ENCODE results near the gene BPIFA1.
A peak's percentile ranks its signal among the peaks of the same experiment; 100 is the strongest.

Gene BPIFA1

DNA sequence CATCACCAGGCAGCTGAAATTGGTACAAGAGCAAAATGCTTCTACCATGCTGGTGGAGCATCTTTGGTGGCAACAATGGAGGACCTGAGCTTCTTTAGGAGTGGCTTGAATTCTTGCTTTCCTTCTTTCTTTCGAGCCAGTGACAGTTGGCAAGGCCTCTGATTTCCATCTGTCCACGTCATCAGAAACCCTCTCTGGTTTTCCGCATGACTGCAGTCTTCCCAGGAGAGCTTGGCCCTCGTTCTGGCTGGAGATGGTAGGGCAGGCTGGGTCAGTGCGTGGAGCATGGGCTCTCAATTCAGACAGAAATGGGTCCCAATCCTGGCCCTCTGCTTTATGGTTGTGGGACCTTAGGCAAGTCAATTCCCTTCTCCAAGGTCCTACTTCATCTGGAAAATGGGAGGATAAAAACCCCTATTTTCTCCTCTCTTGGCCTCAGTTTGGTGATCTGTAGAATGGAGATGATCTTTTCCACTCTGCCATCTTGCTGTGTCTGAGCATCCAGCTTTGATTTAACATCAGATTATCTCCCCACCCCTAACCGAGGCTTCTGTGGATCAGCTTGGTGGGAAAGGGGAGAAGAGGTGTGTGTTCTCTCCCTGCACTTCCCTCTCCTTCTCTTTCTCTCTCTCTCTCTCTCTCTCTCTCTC, 43.6 kb downstream of the BPIFA1 start:
- DNase-seq: no peak

DNA sequence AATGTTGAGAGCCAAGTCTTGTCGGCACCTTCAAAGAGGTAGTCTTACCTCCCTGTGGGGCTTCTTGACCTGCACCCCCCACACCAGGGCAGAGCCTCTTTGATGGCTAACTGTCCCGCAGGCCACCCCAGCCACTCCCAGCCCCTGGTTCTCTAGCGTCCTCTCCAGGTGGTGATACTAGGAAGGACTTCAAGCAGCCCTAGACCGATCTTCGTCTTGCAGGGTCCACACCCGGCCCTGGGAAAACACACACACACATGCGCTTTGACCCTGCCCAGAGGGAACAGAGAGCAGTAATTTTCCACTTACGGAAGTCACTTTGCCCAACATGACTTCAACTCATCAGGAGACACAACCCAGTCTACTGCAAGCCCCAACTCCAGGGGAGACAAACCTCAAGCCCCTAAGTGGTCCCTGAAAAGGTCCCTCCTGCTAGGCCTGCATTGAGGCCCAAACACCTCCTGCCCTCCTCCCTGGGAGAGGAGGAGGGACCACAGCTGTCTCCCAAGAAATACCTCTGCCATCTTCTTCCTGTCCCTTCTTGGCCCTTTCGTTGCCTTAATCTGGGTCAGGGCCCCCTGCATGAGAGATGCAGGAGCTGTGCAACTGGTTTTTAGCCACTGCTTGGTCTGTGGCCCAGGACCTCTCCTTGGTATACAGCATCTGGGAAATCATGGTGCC, 44.3 kb downstream of the BPIFA1 start:
- no peak for DNase-seq

DNA sequence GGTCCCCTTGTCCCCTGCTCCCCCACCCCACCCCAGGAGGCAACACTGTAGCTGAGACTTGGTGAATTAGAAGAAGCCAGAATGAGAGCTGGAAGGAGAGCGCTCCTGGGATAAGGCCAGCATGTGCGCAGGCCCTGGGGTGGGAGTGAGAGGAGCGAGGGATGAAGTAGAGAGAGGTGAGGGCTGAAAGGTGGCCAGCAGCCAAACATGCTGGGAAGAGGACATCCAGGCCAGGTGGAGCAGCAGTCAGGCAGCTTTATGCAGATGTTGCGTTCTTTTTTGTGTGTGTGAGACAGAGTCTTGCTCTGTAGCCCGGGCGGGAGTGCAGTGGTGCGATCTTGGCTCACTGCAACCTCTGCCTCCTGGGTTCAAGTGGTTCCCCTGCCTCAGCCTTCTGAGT, 45.0 kb downstream of the BPIFA1 start:
- DNase-seq: no peak

DNA sequence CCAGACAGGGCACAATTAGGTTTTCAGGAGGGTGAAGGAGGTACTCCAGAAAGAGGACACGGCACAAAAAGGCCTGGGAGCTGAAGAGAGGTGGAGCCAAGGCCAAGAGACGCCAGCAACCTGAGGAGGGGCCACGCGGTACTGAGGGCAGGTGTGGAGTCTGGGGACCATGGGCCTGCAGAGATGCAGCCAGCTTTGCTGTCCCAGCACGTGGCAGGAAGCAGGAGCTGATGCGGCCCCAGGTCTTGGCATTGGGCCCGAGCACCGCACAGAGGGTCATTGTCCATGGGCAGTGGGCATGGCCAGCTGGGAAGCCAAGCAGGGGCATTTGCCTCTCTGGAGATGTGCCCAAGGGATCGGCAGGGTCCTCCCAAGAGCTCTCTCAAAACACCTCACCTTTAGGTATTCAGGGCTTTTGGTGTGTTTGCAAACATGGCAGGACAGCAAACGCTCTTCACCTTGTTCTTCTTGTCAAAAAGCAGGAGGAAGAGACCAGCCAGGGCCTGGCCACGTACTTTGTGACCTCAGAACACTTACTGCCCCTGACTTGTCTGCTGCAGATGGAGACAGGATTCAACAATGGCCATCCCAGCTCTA, 45.9 kb downstream of the BPIFA1 start:
- peak in 1 of 2 donors; percentile 28 for DNase-seq

DNA sequence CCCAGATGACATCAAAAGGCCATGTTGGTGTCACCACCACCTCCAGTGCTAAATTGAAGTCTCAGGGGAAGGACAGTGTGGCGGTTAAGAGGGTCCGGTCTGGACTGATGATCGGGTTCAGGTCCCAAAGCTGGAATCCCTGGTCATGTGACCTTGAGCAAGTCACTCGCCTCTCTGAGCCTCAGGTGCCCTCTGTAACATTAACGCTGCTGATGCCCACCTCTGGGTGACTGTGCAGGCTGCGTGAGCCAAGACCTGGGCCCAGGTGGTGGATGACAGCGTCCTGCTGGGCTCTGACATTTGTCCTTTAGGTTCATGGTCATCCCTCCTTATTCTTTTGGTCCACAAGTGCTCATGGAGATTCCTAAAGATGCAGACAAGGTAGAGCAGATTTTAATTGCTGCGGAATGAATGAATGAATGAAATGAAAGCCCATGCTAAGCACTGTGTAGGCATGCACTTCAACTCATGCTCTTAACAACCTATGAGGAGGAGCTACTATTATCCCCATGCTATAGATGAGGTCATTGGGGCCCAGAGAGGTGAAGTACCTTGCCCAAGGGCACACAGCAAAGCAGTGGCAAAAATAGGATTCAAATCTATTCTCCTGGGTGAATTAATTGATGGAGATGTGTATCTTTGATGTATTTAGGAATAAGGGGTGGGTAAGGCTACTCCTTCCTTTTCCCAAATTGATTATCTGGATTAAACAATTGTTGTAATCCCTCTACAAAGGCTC, 46.6 kb downstream of the BPIFA1 start:
- DNase-seq: no peak

DNA sequence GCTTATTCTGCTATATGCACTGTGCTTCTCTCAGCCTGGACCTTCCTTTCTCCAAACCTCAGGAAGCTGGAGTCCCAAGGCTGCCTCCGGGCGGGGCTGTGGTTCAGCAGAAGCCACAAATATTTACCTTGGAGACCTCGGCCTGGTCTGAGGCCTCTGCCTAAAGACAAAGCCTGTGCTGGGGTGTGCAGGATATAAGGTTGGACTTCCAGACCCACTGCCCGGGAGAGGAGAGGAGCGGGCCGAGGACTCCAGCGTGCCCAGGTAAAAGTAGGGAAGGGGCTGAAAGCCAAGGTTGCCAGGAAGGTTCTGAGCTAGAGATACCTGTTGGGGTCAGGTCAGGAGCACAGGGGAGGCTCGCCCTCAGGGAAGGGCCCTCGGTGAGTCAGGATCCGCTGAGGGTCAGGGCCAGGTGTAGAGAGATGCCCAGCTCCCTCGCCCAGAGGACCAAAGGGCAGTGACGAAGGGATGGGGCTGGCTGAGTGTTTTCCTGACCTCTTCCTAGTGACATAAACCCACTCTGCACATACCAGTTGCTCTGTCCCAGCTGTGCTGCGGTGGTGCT, 47.3 kb downstream of the BPIFA1 start, which contains the start of gene BPIFB1:
Gene BPIFB1 (plus strand): TSS at position 224 of the 565 bp plus-strand sequence. CDS start 2,860 bp downstream, outside the sequence.
- DNase-seq: no peak

DNA sequence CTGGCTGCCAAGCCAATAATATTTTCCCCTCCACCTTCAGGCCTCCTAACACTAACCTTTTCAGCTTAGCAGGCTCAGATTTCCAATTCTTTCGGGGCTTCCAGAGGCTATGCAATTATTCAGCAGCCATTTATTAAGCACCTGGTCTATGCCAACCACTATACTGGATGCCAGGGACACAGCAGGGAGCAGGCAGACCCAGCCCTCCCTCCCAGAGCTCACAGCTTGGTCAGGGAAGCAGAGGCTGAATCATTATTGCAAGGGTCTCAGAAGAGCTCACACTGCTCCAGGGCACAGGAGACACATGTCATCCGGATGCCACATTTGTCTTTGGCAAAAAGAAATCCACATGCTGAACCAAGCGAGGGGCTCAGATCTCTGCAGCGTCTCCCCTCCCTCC, 48.5 kb downstream of the BPIFA1 start:
- no peak for DNase-seq

DNA sequence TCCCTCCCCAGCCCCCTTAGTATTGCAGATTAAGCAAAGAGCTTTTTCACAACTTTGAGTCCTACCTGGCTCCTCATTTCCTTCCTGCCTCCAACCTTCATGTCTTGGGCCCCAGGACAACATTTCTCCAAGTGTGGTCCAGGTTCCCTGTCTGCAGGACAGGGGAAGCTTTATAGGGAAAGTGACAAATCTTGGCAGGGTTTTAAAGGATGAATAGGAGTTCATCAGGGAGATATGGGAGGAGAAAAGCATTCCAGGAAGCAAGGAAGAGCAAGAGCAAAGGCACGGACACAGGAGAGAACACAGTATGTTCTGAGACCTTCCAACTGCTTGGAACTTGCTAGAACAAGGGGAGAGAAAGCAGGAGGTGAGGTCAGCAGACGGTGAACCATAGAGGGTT, 49.1 kb downstream of the BPIFA1 start:
- DNase-seq: no peak

DNA sequence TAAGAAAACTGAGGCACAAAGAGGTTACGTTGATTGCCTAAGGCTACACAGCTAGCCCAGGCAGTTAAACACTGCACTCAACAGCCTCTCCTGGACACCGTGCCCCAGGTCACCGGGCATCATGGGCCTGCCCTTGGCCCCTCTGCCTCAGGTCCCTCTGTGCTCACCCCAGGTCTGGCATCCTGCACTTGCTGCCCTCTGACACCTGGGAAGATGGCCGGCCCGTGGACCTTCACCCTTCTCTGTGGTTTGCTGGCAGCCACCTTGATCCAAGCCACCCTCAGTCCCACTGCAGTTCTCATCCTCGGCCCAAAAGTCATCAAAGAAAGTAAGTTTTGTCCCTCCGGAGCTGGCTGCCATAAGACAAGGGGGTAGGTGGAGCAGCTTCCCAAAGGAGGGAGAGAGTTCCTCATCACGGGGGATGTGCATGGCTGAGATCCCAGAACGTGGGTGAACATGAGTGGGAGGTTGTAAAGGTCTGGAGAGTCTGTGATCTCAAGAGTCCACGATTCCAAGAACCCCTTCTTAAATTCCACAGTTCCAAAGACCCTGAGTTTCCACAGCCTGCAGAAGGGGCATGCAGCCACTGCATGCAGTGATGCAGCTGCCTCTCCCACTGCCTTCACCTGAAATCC, 50.2 kb downstream of the BPIFA1 start:
- no peak for DNase-seq

DNA sequence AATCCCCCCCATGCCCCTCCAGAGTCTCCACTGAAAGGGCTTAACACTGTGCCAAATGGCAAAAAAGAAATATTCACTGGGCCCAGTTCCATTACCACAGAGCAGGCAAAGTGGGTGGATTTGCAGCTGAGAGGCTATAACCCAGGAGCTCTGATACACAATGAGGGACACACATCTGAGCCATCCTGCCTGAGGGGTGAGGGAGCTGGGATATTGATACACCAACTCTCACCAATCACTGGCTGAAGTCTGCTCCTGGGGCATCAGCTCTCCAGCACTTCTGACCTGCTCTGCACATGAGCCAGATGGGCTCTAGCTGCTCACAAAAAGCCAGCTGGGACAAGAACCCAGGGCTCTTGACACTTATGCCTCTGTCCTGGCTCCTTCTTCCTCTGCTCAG, 52.1 kb downstream of the BPIFA1 start:
- DNase-seq: no peak

DNA sequence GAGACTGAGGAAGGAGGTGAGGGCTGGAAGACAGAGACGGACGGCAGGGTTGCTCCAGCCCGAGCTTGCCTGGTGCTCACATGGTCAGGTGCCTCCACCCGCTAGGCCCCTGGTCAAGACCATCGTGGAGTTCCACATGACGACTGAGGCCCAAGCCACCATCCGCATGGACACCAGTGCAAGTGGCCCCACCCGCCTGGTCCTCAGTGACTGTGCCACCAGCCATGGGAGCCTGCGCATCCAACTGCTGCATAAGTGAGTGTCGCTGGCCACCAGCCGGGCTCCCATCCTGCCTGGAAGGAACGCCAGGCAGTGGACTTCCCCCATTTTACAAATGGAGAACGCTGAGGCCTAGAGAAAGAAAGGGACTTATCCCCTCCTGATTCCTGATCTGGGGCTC, 55.1 kb downstream of the BPIFA1 start:
- no peak for DNase-seq

DNA sequence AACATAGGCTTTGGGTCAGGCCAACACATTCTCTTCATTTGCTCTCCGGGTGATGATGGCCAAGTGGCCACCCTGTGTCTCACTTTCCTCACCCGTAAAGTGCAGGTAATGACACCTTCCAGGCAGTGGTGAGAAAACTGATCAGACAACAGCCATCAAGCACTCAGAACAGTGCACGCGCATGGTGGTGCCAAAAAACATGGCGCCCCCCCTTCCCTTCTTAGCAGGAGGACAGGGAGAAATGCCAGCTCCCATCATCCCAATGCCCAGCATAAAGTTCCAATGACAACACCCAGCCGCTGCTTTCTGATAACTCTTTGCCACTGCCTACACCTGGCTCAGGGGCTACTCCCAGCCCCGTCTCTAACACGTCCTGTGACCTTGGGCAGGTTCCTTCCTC, 55.6 kb downstream of the BPIFA1 start:
- no peak for DNase-seq

DNA sequence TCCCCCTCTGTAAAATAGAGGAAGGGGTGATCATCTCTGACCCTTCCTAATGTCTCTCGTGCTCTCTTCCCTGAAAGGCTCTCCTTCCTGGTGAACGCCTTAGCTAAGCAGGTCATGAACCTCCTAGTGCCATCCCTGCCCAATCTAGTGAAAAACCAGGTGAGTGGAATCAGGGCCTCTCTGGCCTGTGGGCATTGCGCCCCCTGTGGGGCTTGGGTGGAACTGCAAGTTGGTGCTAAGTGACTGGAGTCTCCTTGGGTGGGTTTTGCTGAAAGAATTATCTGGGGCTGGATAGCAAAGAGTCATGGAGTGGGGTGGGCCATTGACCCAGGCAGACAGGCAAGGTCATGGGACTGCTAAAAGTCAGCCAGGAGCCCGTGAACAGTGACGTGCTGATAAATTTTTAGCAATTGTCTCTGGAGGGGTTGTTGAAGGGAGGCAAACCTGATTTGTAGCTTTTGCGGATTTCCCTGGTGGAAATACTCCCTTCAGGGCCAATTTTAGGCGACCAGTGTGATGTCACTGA, 56.1 kb downstream of the BPIFA1 start:
- peak in 1 of 2 donors; percentile 18 for DNase-seq
